Gastrocnemius medialis (tissue), 4 donors: Measurements from ENCODE around the gene DPP4. TPM values are rescaled to one million over a fixed set of nuclear protein-coding genes. Genes with fewer than 3 reads are reported as not detected.

Experiments used
- ATAC-seq, 2 donors: fragments of 150-250 bp; one replicate each; pipeline ENCODE4 v1.9.1; 2016
- DNase-seq, 2 donors: peaks; one replicate each; pipeline ENCODE4 v3.0.0-alpha.2; 2019
- H3K27ac ChIP-seq, 4 donors: fragments of 200-600 bp; sonication (generic); 1 replicate in 1 of 4; 2 replicates in 3 of 4; pipeline ENCODE4 v1.5.1; 2016 to 2018; ENCODE audit warnings: mild to moderate bottlenecking in 2 of 4, moderate library complexity in 1 of 4
- H3K27me3 ChIP-seq, 3 donors: fragments of 200-600 bp; sonication (generic) in 2 of 3; 1 replicate in 1 of 3; 2 replicates in 2 of 3; pipeline versions ENCODE4 v1.5.1 to v1.6.0; 2016 to 2019; ENCODE audit warnings: mild to moderate bottlenecking in 1 of 3, moderate library complexity in 1 of 3
- H3K36me3 ChIP-seq, 2 donors: fragments of 200-600 bp; sonication (generic) in 1 of 2; one replicate each; pipeline ENCODE4 v1.5.1; 2017 to 2018
- H3K4me1 ChIP-seq, 2 donors: fragments of 200-600 bp; sonication (generic) in 1 of 2; one replicate each; pipeline ENCODE4 v1.5.1; 2016 to 2017; ENCODE audit warnings: mild to moderate bottlenecking in 2 of 2
- H3K4me3 ChIP-seq, 4 donors: fragments of 200-600 bp; sonication (generic) in 3 of 4; 1 replicate in 1 of 4; 2 replicates in 3 of 4; pipeline ENCODE4 v1.5.1; 2016 to 2019; ENCODE audit warnings: mild to moderate bottlenecking in 2 of 4
- H3K9me3 ChIP-seq, 3 donors: fragments of 200-600 bp; sonication (generic) in 2 of 3; 1 replicate in 1 of 3; 2 replicates in 2 of 3; pipeline ENCODE4 v1.5.1; 2016 to 2019
- CTCF ChIP-seq, 5 experiments: fragments of 450-650 bp in 3 of 5; fragments of 200-600 bp in 2 of 5; sonication (generic) in 2 of 5; IDR thresholded peaks in 4 of 5; conservative IDR thresholded peaks in 1 of 5; 1 replicate in 4 of 5; 2 replicates in 1 of 5; pipeline ENCODE4 v1.5.1; 2016 to 2019; ENCODE audit warnings: antibody characterized with exemption in 5 of 5, mild to moderate bottlenecking in 3 of 5, moderate library complexity in 3 of 5
- POLR2A ChIP-seq, 2 donors: fragments of 450-650 bp; IDR thresholded peaks; one replicate each; pipeline ENCODE4 v1.6.1; 2017; ENCODE audit warnings: antibody characterized with exemption in 2 of 2, mild to moderate bottlenecking in 2 of 2, moderate library complexity in 2 of 2
- in situ Hi-C, 4 donors: fragments of 200-750 bp; cut with MboI; loops; one replicate each; pipeline versions ENCODE4 v1.15.0 to v1.8.0; 2017; ENCODE audit warnings: low sequenced_read_pairs in 4 of 4
- intact Hi-C: fragments of 100-400 bp; cut with DNase I; formaldehyde crosslinking; loops from one replicate; pipeline ENCODE4 v1.15.1; 2023; ENCODE audit warnings: low total_unique reads
- total RNA-seq, 4 donors: library from RNA; depleted of rRNA; stranded (reverse); fragments of >200 nt; gene quantifications; one replicate each; pipeline versions ENCODE4 v1.1.0 to v1.2.3, GENCODE V29; 2016

Gene DPP4
- total RNA-seq, 4 donors from 2014 or later: 2.2 to 7.9 (median 3.7) TPM

- intact Hi-C loops: no loop called here
- TF ChIP-seq CTCF (IDR thresholded peaks at IDR 0.05 in 4 of 5, conservative IDR thresholded peaks at IDR 0.05 in 1 of 5) (no peak), POLR2A (IDR thresholded peaks at IDR 0.05) (no peak)
- no peaks in the 10 kb centered on the region for H3K9me3 ChIP-seq
- H3K27ac ChIP-seq: no peak overlapping the region
- no peaks in the 10 kb centered on the region for H3K4me1 ChIP-seq
- no peaks in the 10 kb centered on the region for H3K27me3 ChIP-seq
- H3K4me3 ChIP-seq: no peak overlapping the region
- DNase-seq: no peak
- in situ Hi-C loops: no loop called here
- H3K36me3 ChIP-seq: no peaks in the 10 kb centered on the region
- no peak for ATAC-seq
Observed at GRCh38 chr2:161990741-161991140, 83.3 kb downstream of the DPP4 start.

GRCh38 chr2:161990036-161990435 lies 84.0 kb downstream of the DPP4 start:
- H3K27me3 ChIP-seq: no peaks in the 10 kb centered on the region
- TF ChIP-seq CTCF (IDR thresholded peaks at IDR 0.05 in 4 of 5, conservative IDR thresholded peaks at IDR 0.05 in 1 of 5): no peak
- TF ChIP-seq POLR2A (IDR thresholded peaks at IDR 0.05): no peak
- no peak for ATAC-seq
- intact Hi-C loops: no loop called here
- H3K9me3 ChIP-seq: no peaks in the 10 kb centered on the region
- no peak overlapping the region for H3K27ac ChIP-seq
- no peaks in the 10 kb centered on the region for H3K4me1 ChIP-seq
- H3K36me3 ChIP-seq: no peaks in the 10 kb centered on the region
- H3K4me3 ChIP-seq: no peak overlapping the region
- no peak for DNase-seq
- in situ Hi-C loops: no loop called here

GRCh38 chr2:161988589-161988988 lies 85.4 kb downstream of the DPP4 start:
- no peak overlapping the region for H3K4me3 ChIP-seq
- H3K27me3 ChIP-seq: no peaks in the 10 kb centered on the region
- no peaks in the 10 kb centered on the region for H3K36me3 ChIP-seq
- intact Hi-C loops: no loop called here
- DNase-seq (no peak), ATAC-seq (no peak)
- no peaks in the 10 kb centered on the region for H3K9me3 ChIP-seq
- no peak for TF ChIP-seq CTCF (IDR thresholded peaks at IDR 0.05 in 4 of 5, conservative IDR thresholded peaks at IDR 0.05 in 1 of 5)
- TF ChIP-seq POLR2A (IDR thresholded peaks at IDR 0.05): no peak
- no peaks in the 10 kb centered on the region for H3K4me1 ChIP-seq
- in situ Hi-C loops: no loop called here
- no peak overlapping the region for H3K27ac ChIP-seq

- in situ Hi-C loops (no loop called here), intact Hi-C loops (no loop called here)
- no peak overlapping the region for H3K27ac ChIP-seq
- no peaks in the 10 kb centered on the region for H3K9me3 ChIP-seq
- H3K4me3 ChIP-seq: no peak overlapping the region
- no peak for ATAC-seq
- no peaks in the 10 kb centered on the region for H3K4me1 ChIP-seq
- H3K36me3 ChIP-seq: no peaks in the 10 kb centered on the region
- no peak for DNase-seq
- TF ChIP-seq POLR2A (IDR thresholded peaks at IDR 0.05) (no peak), CTCF (IDR thresholded peaks at IDR 0.05 in 4 of 5, conservative IDR thresholded peaks at IDR 0.05 in 1 of 5) (no peak)
- no peaks in the 10 kb centered on the region for H3K27me3 ChIP-seq
Observed at GRCh38 chr2:161987311-161987710, 86.7 kb downstream of the DPP4 start.

- intact Hi-C loops: no loop called here
- no peak for TF ChIP-seq POLR2A (IDR thresholded peaks at IDR 0.05)
- TF ChIP-seq CTCF (IDR thresholded peaks at IDR 0.05 in 4 of 5, conservative IDR thresholded peaks at IDR 0.05 in 1 of 5): no peak
- in situ Hi-C loops: no loop called here
- no peaks in the 10 kb centered on the region for H3K4me1 ChIP-seq
- no peak overlapping the region for H3K27ac ChIP-seq
- no peaks in the 10 kb centered on the region for H3K36me3 ChIP-seq
- no peak for ATAC-seq
- no peaks in the 10 kb centered on the region for H3K27me3 ChIP-seq
- no peak for DNase-seq
- H3K9me3 ChIP-seq: no peaks in the 10 kb centered on the region
- no peak overlapping the region for H3K4me3 ChIP-seq
Observed at GRCh38 chr2:161983866-161984265, 90.1 kb downstream of the DPP4 start.
